Body of pancreas (tissue), 4 donors: ENCODE results near the gene EYA2. TPM values are rescaled to one million over a fixed set of nuclear protein-coding genes. Genes with fewer than 3 reads are reported as not detected.

Experiments
- ATAC-seq: fragments of 150-250 bp; one replicate; pipeline ENCODE4 v1.9.1; 2016
- DNase-seq, 4 donors: peaks; one replicate each; pipeline ENCODE4 v3.0.0-alpha.2; 2019
- H3K27ac ChIP-seq, 4 donors: fragments of 200-600 bp; sonication (generic); 1 replicate in 3 of 4; 2 replicates in 1 of 4; pipeline versions ENCODE4 v1.5.1 to v1.6.1; 2016 to 2019; ENCODE audit warnings: mild to moderate bottlenecking in 1 of 4, mixed read lengths in 1 of 4, moderate library complexity in 1 of 4
- H3K27me3 ChIP-seq, 2 donors: fragments of 200-600 bp; sonication (generic); one replicate each; pipeline ENCODE4 v1.6.0; 2016; ENCODE audit warnings: mild to moderate bottlenecking in 1 of 2
- H3K36me3 ChIP-seq, 2 donors: fragments of 200-600 bp; sonication (generic); replicated peaks in 1 of 2; 2 replicates each; pipeline ENCODE4 v1.5.1; 2016; ENCODE audit warnings: low read depth in 2 of 2; ENCODE audit not compliant: insufficient read depth in 1 of 2
- H3K4me1 ChIP-seq: fragments of 200-600 bp; sonication (generic); one replicate; pipeline ENCODE4 v1.6.0; 2016
- H3K4me3 ChIP-seq, 2 donors: fragments of 200-600 bp; sonication (generic); 1 replicate in 1 of 2; 2 replicates in 1 of 2; pipeline ENCODE4 v1.5.1; 2016 to 2019
- H3K9me3 ChIP-seq, 3 donors: fragments of 200-600 bp; sonication (generic); 1 replicate in 2 of 3; 2 replicates in 1 of 3; pipeline ENCODE4 v1.5.1; 2016
- POLR2A ChIP-seq, 3 donors: fragments of 450-650 bp; IDR thresholded peaks; one replicate each; pipeline ENCODE4 v1.6.1; 2016; ENCODE audit warnings: antibody characterized with exemption in 3 of 3, mild to moderate bottlenecking in 2 of 3
- WGBS, 2 donors: methylation state at CpG; one replicate each; pipeline ENCODE4 v1.1.5; 2017; 5-methylcytosine and 5-hydroxymethylcytosine counted together
- intact Hi-C: fragments of 100-400 bp; cut with DNase I; formaldehyde crosslinking; loops from one replicate; pipeline ENCODE4 v1.15.1; 2023
- total RNA-seq, 2 donors: library from RNA; depleted of rRNA; stranded (reverse); fragments of >200 nt; gene quantifications; one replicate each; pipeline ENCODE4 v1.1.0, GENCODE V29; 2016
- TF ChIP-seq, protein P1 (sequence below), 7 experiments: fragments of 450-650 bp in 4 of 7; fragments of 200-600 bp in 3 of 7; sonication (generic) in 3 of 7; IDR thresholded peaks; one replicate each; pipeline ENCODE4 v1.5.1; 2016 to 2019; ENCODE audit warnings: antibody characterized with exemption in 7 of 7

EYA2 gene
- total RNA-seq, 2 donors from 2014 or later, result 0.52 to 3.6 TPM

DNA sequence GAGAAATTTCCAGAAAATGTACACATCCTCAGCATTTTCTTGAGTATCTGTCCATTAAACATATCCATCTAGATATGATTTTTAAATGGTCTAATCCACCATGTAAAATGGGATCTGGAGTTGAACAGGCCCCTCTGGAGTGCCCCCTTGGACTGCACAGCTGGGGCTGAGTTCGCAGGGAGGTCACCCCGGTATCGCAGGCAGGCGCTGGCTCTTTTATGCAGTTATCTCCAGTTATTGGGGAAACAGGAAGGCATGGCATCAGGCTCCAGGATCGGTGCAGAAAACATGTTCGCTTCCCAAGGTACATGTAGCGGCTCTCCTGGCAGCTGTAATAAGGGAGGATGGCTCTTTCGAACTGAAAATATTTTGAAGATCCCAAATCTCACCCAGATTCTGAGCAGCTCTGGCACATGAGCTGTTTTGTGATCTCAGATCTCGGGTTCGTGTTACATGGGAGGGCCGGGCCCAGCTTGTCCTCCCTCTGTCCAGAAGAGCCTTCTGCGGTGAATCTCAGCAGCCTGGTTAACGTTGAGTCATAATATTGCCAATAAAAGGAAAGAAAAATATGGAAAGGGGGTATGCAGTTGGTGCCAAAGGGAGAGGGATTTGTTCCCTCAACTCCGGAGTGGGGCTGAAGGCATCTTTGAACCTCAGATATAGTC, 167.7 kb downstream of the EYA2 start:
- ATAC-seq, result no peak
- WGBS, 2 donors, result 81 to 82% methylated on average over 14 of the region's 14 CpGs
- intact Hi-C loops, result no loop called here
- Histone ChIP-seq H3K4me3 (no peak overlapping the region), H3K9me3 (no peaks in the 10 kb centered on the region), H3K36me3 (no peaks in the 10 kb centered on the region), H3K27ac (no peak overlapping the region), H3K27me3 (no peaks in the 10 kb centered on the region), H3K4me1 (no peaks in the 10 kb centered on the region)
- no peak for DNase-seq
- no peak for TF ChIP-seq POLR2A (IDR thresholded peaks at IDR 0.05)
- TF ChIP-seq, protein P1, sequence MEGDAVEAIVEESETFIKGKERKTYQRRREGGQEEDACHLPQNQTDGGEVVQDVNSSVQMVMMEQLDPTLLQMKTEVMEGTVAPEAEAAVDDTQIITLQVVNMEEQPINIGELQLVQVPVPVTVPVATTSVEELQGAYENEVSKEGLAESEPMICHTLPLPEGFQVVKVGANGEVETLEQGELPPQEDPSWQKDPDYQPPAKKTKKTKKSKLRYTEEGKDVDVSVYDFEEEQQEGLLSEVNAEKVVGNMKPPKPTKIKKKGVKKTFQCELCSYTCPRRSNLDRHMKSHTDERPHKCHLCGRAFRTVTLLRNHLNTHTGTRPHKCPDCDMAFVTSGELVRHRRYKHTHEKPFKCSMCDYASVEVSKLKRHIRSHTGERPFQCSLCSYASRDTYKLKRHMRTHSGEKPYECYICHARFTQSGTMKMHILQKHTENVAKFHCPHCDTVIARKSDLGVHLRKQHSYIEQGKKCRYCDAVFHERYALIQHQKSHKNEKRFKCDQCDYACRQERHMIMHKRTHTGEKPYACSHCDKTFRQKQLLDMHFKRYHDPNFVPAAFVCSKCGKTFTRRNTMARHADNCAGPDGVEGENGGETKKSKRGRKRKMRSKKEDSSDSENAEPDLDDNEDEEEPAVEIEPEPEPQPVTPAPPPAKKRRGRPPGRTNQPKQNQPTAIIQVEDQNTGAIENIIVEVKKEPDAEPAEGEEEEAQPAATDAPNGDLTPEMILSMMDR (IDR thresholded peaks at IDR 0.05), result no peak

DNA sequence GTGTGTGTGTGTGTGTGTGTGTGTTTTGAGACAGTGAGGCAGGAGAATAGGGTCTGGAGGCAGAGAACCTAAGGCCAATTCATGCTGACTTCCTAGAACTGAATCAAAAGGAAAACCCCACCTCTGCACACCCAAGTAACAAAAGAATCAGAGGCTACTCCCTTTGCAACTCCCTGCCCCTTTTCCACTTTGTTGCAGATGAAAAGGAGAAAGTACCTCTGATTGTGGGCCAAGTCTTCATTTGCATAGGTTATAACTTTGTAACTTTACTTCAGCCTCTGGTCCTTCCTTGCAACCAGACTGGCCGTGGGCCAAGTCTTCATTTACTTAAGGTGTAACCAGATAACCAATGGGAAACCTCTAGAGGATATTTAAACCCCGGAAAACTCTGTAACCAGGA, 168.8 kb downstream of the EYA2 start:
- DNase-seq, result peak; percentile 13 to 38 (median 32)
- H3K9me3 ChIP-seq, result peaks cover 0 to 8% (median 0%) of the 10 kb centered on the region in 3 donors
- H3K27ac ChIP-seq, result no peak overlapping the region
- no peak for ATAC-seq
- no peaks in the 10 kb centered on the region for H3K36me3 ChIP-seq
- H3K4me3 ChIP-seq, result no peak overlapping the region
- TF ChIP-seq POLR2A (IDR thresholded peaks at IDR 0.05), result no peak
- TF ChIP-seq, protein P1 (IDR thresholded peaks at IDR 0.05), result no peak
- H3K4me1 ChIP-seq, result no peaks in the 10 kb centered on the region
- no peaks in the 10 kb centered on the region for H3K27me3 ChIP-seq
- intact Hi-C loops, result no loop called here
- 9 to 19% methylated on average over 2 of the region's 2 CpGs for WGBS, 2 donors

DNA sequence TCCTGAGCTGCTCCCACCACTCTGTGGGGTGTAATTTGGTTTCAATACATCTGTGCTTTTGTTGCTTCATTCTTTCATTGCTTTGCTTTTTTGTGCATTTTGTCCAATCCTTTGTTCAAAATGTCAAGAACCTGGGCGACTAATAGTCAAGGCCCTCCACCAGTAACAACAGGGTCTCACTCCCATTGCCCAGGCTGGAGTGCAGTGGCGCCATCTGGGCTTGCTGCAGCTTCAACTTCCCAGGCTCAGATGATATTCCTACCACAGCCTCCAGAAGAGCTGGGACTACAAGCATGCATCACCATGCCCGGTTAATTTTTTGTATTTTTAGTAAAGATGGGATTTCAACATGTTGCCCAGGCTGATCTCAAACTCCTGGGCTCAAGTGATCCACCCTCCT, 169.2 kb downstream of the EYA2 start:
- intact Hi-C loops, result no loop called here
- Histone ChIP-seq H3K4me1 (no peaks in the 10 kb centered on the region), H3K4me3 (no peak overlapping the region), H3K27me3 (no peaks in the 10 kb centered on the region), H3K9me3 (peaks cover 0 to 10% (median 0%) of the 10 kb centered on the region in 3 donors), H3K36me3 (no peaks in the 10 kb centered on the region), H3K27ac (no peak overlapping the region)
- ATAC-seq, result no peak
- 69 to 77% methylated on average over 3 of the region's 3 CpGs for WGBS, 2 donors
- no peak for DNase-seq
- no peak for TF ChIP-seq POLR2A (IDR thresholded peaks at IDR 0.05)
- TF ChIP-seq, protein P1 (IDR thresholded peaks at IDR 0.05), result no peak

DNA sequence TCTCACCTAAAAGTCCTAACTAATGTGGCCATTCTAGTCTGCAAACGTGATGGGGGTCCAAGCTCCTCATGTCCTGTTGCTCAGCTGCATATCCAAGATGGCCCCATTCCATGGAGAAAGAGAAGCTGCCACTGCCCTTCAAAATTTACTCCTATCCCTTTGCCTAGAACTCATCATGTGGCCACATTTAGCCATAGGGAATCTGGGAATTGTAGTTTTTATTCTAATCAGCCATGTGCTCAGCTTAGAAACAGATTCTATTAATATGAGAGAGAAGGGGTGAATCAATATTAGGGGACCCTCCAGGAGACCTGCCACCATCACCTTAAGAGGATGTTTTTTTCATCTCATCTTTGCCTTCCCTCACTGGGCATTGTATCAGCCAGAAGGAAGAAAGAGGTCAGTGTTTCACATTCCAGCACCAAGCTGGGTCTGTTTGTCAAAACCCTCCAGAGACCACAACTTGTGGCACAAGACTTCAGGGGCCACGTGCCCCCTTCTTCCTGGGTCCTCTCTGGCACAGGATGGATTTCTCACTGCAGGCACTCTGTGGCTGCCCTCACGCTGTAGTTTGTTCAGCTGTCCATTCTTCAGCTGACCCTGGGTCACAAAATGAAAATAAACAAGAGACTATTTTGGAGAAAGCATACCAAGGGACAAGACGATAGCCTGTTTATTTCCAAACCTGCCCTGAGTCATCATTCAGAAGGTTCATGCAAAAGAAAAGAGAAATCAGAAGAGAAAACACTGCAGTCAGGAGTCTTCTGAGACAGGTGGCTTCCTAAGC, 172.0 kb downstream of the EYA2 start:
- no peaks in the 10 kb centered on the region for H3K27me3 ChIP-seq
- no peaks in the 10 kb centered on the region for H3K4me1 ChIP-seq
- ATAC-seq (no peak), DNase-seq (no peak)
- peaks cover 0 to 10% (median 0%) of the 10 kb centered on the region in 3 donors for H3K9me3 ChIP-seq
- H3K36me3 ChIP-seq, result no peaks in the 10 kb centered on the region
- TF ChIP-seq, protein P1 (IDR thresholded peaks at IDR 0.05), result no peak
- no peak for TF ChIP-seq POLR2A (IDR thresholded peaks at IDR 0.05)
- no peak overlapping the region for H3K4me3 ChIP-seq
- intact Hi-C loops, result no loop called here
- no peak overlapping the region for H3K27ac ChIP-seq
- WGBS, 2 donors, result 26 to 34% methylated on average over 4 of the region's 4 CpGs
